Stimulated activated CD8-positive, alpha-beta memory T cell treated with anti-CD3 and anti-CD28 coated beads, Interleukin-4, amount 100 ng/mL, for 24 hours (primary cell): ENCODE measurements around the gene BAD.
"Not testable (repeated sequence)": the region's sequence is repeated elsewhere in the genome, so short reads cannot be mapped to it uniquely, and the experiment has no call there.

Experiments used
- DNase-seq: peaks from one replicate; pipeline ENCODE4 v3.0.0-alpha.2; 2020; ENCODE audit warnings: low read depth

BAD gene

DNA sequence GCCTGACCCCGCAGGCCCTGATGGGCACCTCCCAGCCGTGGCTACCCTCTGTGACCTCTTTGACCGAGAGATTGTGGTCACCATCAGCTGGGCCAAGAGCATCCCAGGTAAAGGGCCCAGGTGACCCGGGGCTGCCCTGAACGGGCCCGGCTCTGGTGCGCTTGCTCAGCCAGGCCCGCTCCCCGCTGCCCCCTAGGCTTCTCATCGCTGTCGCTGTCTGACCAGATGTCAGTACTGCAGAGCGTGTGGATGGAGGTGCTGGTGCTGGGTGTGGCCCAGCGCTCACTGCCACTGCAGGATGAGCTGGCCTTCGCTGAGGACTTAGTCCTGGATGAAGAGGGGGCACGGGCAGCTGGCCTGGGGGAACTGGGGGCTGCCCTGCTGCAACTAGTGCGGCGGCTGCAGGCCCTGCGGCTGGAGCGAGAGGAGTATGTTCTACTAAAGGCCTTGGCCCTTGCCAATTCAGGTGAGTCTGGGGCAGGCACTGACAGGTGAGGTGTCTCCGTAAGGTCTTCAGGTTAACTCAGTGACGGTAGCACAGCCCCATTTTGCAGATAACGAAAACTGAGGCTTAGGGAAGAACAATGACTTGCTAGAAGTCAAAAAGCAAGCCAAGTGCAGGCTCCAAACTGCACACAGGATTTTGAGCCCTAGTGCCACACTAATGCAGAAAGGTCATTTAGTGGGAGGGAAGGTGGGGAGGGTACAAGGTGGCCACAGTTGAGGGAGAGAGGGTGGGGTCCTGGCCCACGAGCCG, 30.5 kb upstream of the BAD start:
- no peak for DNase-seq

- DNase-seq, result no peak
These were observed 29.8 kb upstream of the BAD start for GRCh38 chr11:64314146-64314804.

DNA sequence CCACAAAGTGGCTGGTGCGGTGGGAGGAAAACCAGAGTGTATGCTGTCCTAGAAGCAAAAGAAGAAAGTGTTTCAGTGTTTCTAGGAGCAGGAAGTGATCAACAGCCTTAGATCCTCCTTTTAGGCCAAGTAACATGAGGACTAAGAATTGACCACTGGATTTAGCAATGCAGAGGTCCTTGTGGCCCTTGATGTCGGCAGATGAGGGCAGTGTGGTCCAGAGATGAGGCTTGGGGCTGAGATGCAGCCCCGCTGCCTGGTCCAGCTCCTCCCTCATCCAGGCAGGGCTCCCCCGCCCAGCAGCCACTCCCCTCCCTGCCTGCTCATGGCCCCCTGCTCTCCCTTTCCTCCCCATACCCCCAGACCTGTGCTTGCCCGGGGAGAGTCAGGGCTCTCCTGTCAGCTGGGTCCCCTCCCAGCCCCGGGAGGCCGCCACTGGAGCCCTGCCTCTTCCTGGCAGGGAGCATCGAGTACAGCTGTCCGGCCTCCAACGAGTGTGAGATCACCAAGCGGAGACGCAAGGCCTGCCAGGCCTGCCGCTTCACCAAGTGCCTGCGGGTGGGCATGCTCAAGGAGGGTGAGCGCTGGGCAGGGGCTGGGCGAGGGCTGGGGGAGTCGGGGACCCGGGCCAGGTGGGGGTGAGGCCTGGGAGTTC, 29.2 kb upstream of the BAD start:
- no peak for DNase-seq

- no peak for DNase-seq
These were observed 28.5 kb upstream of the BAD start for GRCh38 chr11:64312947-64313346.

GRCh38 chr11:64307795-64308194, 23.3 kb upstream of the BAD start:
- not testable (repeated sequence) for DNase-seq

- DNase-seq, result no peak
These were observed 22.6 kb upstream of the BAD start for GRCh38 chr11:64306876-64307622.

DNA sequence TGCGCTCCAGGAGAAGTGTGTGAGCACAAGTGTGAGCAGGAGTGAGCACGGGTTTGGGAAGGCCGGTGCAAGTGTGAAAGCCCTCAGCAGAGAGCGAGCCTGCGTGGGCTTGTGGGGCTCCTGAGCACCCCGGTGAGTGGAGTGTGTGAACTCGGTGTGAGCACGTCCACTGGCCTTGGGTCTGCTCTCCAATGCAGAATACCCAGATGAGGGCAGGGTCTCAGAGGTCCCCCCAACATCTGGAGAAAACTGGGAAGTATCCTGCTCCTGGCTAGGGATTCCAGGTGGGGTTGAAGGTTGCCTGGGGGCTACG, 22.1 kb upstream of the BAD start:
- DNase-seq, result no peak

DNA sequence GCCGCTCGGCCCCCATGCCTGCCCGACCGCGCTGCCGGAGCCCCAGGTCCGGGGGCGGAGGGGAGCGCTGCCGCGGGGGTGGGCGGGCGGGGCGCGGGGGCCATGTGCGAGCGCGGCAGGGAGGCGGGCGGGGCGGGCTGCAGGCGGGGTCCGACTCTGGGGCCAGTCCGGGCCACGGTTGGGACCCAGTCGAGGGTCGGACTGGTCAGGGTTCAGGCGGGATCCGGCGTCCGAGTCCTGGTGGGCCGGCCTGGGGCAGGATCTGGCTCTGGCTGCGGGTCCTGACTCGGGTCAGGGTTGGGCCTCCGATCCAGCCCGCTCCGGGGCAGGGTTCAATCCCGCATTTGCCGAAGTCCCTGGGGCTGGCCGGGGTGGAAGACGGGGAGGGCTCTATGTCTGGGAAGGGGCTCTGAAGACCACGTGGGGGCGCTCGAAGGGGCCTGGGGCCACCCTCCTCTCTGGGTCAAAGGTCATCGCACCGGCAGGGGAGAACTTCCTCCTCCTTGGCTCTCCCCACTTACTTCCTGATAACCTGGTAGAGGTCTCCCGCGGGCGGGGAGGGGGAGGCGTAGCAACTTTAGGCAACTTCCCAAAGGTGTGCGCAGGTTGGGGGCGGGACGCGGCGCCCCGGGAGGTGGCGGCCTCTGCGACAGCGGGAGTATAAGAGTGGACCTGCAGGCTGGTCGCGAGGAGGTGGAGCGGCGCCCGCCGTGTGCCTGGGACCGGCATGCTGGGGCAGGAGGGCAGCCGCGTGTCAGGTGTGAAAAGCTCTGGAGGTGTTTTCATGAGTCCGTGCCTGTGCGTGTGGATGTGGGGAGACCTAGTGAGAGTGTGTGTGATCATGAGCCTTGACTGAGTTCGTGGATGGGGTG, 21.5 kb upstream of the BAD start:
- peak; percentile 52 for DNase-seq

GRCh38 chr11:64305075-64305690, 20.7 kb upstream of the BAD start, which contains the start of gene ESRRA:
ESRRA (plus strand) TSS chr11:64305524; CDS start chr11:64307180, 1,656 bp downstream.
- peak; percentile 99 for DNase-seq

GRCh38 chr11:64304316-64305072, 20.0 kb upstream of the BAD start:
- peak; percentile 92 for DNase-seq

DNA sequence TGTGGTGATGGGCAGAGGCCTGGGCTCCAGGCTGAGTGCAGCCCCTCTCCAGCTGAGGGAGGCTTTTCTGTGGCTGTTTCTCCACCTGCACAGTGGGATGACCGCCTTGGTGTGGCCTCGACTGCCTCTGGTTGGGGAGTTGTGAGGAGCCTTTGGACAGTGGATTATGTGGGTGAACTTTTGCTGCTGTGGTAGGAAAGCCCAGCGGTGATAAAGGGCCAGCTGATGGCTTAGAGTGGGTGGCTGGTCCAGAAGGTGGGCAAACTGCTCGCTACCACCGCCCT, 19.5 kb upstream of the BAD start:
- DNase-seq, result no peak

GRCh38 chr11:64303109-64304031, 18.9 kb upstream of the BAD start:
- DNase-seq, result no peak

DNA sequence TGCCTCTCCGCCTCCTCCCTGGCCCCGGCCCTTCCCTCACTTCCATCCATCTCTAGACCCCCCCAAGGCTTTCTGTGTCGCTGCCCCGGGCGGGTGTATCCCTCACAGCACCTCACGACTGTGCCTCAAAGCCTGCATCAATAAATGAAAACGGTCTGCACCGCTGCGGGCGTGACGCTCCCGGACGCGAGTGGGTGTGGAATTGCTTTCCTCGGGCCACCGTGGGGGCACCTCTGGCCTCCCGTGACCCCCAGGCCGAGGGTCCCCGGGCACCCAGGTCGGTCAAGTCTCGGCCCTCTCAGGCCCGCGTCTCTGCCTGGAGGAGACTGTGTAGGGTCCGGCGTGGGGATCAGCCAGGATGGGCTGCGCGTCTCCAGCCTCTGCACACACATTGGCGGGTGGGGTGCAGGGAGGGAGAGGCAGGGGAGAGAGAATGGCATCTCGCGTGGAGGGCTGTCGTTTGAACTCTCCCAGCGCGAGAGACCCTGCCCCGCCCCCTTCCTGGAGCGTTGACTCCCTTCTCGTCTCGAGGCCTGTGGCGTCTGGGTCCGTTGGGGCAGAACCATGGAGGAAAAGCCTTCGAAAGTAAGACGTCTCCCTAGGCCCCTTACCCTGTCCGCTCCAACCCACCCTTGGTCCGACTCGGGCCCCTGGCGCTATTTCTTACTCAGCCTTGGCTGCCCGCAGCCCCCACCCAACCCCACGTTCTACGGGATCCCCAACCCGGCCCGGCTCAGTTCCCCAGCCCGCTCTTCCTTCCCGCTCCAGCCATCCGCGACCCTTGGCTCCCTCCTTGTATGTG, 15.6 kb upstream of the BAD start, which contains the start of gene CATSPERZ:
TSS of gene CATSPERZ (plus strand) at position 512 of the 802 bp plus-strand sequence. CDS start at position 565, 53 bp downstream.
- no peak for DNase-seq

DNA sequence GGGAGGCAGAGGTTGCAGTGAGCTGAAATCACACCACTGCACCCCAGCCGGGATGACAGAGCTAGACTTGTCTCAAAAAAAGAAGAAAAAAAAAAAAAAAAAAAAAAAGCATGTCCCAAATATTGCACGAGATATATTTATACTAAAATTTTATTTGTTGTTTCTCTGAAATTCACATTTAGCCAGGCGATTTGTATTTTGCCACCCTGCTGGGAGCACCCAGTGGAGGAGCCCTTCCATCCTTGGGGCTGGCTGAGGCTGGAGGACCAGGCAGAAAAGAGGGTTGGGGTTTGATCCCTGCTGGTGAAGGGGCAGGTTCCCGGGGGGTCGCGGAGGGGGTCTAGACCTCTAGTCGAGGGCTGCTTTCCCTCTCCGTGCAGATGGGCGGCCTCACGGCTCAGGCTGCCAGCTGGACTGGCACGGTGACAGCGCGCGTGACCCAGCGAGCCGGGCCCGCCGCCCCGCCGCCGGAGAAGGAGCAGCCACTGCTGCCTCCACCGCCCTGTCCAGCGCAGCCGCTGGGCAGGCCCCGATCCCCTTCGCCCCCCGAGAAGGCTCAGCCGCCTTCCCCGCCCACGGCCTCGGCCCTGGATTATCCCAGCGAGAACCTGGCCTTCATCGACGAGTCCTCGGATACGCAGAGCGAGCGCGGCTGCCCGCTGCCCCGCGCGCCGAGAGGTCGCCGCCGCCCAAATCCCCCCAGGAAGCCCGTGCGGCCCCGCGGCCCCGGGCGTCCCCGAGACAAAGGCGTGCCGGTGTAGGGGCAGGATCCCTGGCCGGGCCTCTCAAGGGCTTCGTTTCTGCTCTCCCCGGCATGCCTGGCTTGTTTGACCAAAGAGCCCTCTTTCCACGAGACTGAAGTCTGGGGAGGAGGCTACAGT, 14.7 kb upstream of the BAD start:
- DNase-seq, result no peak

DNA sequence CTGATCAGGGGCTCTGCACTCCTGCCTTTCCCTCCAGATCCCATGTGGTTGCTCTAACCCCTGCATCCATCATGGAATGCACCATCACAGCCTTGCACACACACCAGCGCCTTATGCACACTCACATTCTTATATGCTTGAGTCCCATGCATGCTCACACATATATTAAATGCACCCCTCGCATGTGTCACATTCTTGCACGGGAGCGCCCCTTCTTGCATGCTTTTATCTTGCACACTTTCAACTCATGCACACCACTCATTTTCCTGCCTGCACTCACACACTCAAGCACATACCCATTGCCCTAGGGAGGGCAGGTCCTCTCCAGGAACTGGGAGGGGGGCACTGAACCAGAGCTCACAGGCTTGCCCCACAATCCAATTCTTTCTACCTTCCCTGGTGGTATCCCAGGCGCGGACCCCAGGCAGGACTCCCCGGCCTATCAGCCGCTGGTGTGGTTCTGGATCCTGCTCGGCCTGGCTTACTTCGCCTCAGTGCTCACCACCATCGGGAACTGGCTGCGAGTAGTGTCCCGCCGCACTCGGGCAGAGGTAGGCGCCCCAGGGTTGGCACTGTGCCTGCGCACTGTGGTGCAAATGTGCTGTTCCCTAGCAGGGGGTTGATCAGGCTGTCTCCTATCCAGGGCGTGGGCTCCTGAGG, 13.4 kb upstream of the BAD start:
- DNase-seq, result no peak

- no peak for DNase-seq
These were observed 12.6 kb upstream of the BAD start for GRCh38 chr11:64296830-64297698.
